HG03039 (cell line): ENCODE data around the gene EPB41.
"Not testable (repeated sequence)": the region's sequence is repeated elsewhere in the genome, so short reads cannot be mapped to it uniquely, and the experiment has no call there.

Experiments used
- ATAC-seq: cut with Tn5 transposase; IDR thresholded peaks from one replicate; pipeline ENCODE4 v1.9.1; 2021; ENCODE audit warnings: mild to moderate bottlenecking, moderate library complexity; ENCODE audit not compliant: unreplicated experiment

EPB41 gene

GRCh38 chr1:29094433-29094832, 180.1 kb downstream of the EPB41 start:
- no peak for ATAC-seq

GRCh38 chr1:29094954-29095353, 180.6 kb downstream of the EPB41 start:
- no peak for ATAC-seq

- no peak for ATAC-seq
Observed at GRCh38 chr1:29096231-29096886, 182.0 kb downstream of the EPB41 start.

GRCh38 chr1:29099286-29099685, 184.9 kb downstream of the EPB41 start:
- ATAC-seq = no peak

- no peak for ATAC-seq
Observed at GRCh38 chr1:29100487-29100886, 186.1 kb downstream of the EPB41 start.

- no peak for ATAC-seq
Observed at GRCh38 chr1:29105822-29106221, 191.5 kb downstream of the EPB41 start.

- not testable (repeated sequence) for ATAC-seq
Observed at GRCh38 chr1:29108041-29108440, 193.7 kb downstream of the EPB41 start.

- no peak for ATAC-seq
Observed at GRCh38 chr1:29112705-29113412, 198.5 kb downstream of the EPB41 start.

GRCh38 chr1:29113413-29114117, 199.2 kb downstream of the EPB41 start:
- ATAC-seq = no peak

- no peak for ATAC-seq
Observed at GRCh38 chr1:29114654-29115053, 200.3 kb downstream of the EPB41 start.

GRCh38 chr1:29117381-29117780, 203.0 kb downstream of the EPB41 start:
- no peak for ATAC-seq

- no peak for ATAC-seq
Observed at GRCh38 chr1:29119121-29119929, 205.0 kb downstream of the EPB41 start.

- ATAC-seq = no peak
Observed at GRCh38 chr1:29120367-29120766, 206.0 kb downstream of the EPB41 start.

GRCh38 chr1:29120947-29121485, 206.6 kb downstream of the EPB41 start:
- no peak for ATAC-seq

GRCh38 chr1:29121516-29121935, 207.2 kb downstream of the EPB41 start:
- ATAC-seq = no peak

- ATAC-seq = no peak
Observed at GRCh38 chr1:29121936-29122681, 207.7 kb downstream of the EPB41 start.

GRCh38 chr1:29122682-29123052, 208.3 kb downstream of the EPB41 start:
- ATAC-seq = no peak

- no peak for ATAC-seq
Observed at GRCh38 chr1:29123053-29123886, 208.9 kb downstream of the EPB41 start.

- ATAC-seq = no peak
Observed at GRCh38 chr1:29123887-29124365, 209.6 kb downstream of the EPB41 start, which contains the start of gene TMEM200B. Gene TMEM200B, minus strand, starts transcription at chr1:29123903. Its CDS starts 2,075 bp downstream, at chr1:29121828.
